Prostate gland (tissue), 2 donors: ENCODE data around the gene TREML4.

Experiments used
- POLR2A ChIP-seq: fragments of 450-650 bp; IDR thresholded peaks from one replicate; pipeline ENCODE4 v1.6.1; 2016; ENCODE audit warnings: antibody characterized with exemption, mild to moderate bottlenecking
- POLR2AphosphoS5 ChIP-seq: sonication (generic); formaldehyde crosslinking; IDR thresholded peaks from one replicate; pipeline ENCODE4 v1.6.1; 2017; ENCODE audit warnings: antibody characterized with exemption
- TF ChIP-seq, protein P1 (sequence below), 4 experiments: fragments of 200-600 bp in 2 of 4; fragments of 450-650 bp in 2 of 4; sonication (generic) in 2 of 4; IDR thresholded peaks; 1 replicate in 3 of 4; 2 replicates in 1 of 4; pipeline ENCODE4 v1.5.1; 2016 to 2019; ENCODE audit warnings: antibody characterized with exemption in 4 of 4, mild to moderate bottlenecking in 2 of 4, moderate library complexity in 2 of 4

DNA sequence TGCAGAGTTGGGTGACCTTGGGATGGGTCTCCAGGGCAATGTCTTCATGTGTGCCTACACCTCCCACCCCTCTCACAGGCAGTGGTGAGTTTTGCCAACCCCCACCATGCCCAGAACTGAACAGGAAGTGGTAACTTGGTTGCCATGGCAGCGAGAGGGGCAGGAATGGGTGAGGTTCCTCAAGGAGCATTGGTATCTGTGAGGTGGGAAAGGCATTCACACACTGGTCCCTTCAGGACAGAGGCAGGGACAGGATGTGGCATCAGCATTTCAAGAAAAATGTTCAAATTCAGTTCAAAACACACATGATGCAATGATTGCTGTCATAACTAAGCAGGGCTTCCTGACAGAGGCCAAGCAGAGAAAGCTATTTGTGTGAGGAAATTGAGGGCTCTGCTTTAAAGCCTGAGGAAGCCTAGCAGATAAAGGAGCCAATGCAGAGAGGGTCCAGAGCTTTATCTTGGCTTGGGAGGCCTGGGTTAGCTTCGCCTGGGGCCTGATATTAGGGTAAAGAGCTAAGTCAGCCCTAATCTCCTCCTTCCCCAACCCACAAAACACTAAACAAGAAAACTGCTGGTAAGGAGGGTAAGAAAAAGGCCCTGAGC is 27.8 kb upstream of the TREML4 start:
- TF ChIP-seq, protein P1, sequence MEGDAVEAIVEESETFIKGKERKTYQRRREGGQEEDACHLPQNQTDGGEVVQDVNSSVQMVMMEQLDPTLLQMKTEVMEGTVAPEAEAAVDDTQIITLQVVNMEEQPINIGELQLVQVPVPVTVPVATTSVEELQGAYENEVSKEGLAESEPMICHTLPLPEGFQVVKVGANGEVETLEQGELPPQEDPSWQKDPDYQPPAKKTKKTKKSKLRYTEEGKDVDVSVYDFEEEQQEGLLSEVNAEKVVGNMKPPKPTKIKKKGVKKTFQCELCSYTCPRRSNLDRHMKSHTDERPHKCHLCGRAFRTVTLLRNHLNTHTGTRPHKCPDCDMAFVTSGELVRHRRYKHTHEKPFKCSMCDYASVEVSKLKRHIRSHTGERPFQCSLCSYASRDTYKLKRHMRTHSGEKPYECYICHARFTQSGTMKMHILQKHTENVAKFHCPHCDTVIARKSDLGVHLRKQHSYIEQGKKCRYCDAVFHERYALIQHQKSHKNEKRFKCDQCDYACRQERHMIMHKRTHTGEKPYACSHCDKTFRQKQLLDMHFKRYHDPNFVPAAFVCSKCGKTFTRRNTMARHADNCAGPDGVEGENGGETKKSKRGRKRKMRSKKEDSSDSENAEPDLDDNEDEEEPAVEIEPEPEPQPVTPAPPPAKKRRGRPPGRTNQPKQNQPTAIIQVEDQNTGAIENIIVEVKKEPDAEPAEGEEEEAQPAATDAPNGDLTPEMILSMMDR (IDR thresholded peaks at IDR 0.05), result no peak
- TF ChIP-seq POLR2AphosphoS5, result no peak
- TF ChIP-seq POLR2A, result no peak
